SU-DHL-6 (cell line): Measurements from ENCODE around the gene PI4KA.

Source experiments
- H2AFZ ChIP-seq: fragments of 200-600 bp; sonication (generic); 2 replicates; pipeline ENCODE4 v1.6.1; 2014; ENCODE audit warnings: low read depth, mild to moderate bottlenecking, moderate library complexity, mixed read lengths, antibody characterized with exemption, low read length; ENCODE audit not compliant: severe bottlenecking
- H3F3A ChIP-seq: fragments of 200-600 bp; shearing (Covaris generic); 2 replicates; pipeline ENCODE4 v1.6.0; 2016; ENCODE audit warnings: antibody characterized with exemption, mild to moderate bottlenecking; ENCODE audit not compliant: insufficient read depth
- H3K27ac ChIP-seq: fragments of 200-600 bp; sonication (generic); 2 replicates; pipeline ENCODE4 v1.5.1; 2016; ENCODE audit warnings: low read depth, mild to moderate bottlenecking, low read length, moderate library complexity, mixed read lengths
- H3K27me3 ChIP-seq: fragments of 200-600 bp; sonication (generic), shearing (Covaris generic); 2 replicates; pipeline ENCODE4 v1.6.0; 2014; ENCODE audit warnings: mild to moderate bottlenecking, low read length
- H3K36me3 ChIP-seq: fragments of 200-600 bp; sonication (generic); 2 replicates; pipeline ENCODE4 v1.6.1; 2014; ENCODE audit warnings: mild to moderate bottlenecking, low read length, mixed read lengths
- H3K4me2 ChIP-seq: fragments of 300-600, 200-600 bp; shearing (Covaris generic), sonication (generic); 2 replicates; pipeline ENCODE4 v1.6.0; 2014; ENCODE audit warnings: low read length, low read depth, mild to moderate bottlenecking; ENCODE audit not compliant: poor library complexity, severe bottlenecking
- H3K4me3 ChIP-seq: fragments of 200-600 bp; sonication (generic); 2 replicates; pipeline ENCODE4 v1.5.1; 2014; ENCODE audit warnings: antibody characterized with exemption, low read length, mild to moderate bottlenecking, mixed read lengths; ENCODE audit not compliant: insufficient read depth, poor library complexity, severe bottlenecking
- H3K79me2 ChIP-seq: fragments of 200-600 bp; sonication (generic); 2 replicates; pipeline ENCODE4 v1.6.1; 2014; ENCODE audit warnings: mild to moderate bottlenecking, low read length, moderate library complexity; ENCODE audit not compliant: insufficient read depth
- H3K9ac ChIP-seq: fragments of 200-600 bp; sonication (generic); 2 replicates; pipeline ENCODE4 v1.7.0; 2014; ENCODE audit warnings: mild to moderate bottlenecking, low read length
- H3K9me2 ChIP-seq: fragments of 200-600 bp; sonication (generic); replicated peaks from 2 replicates; pipeline ENCODE4 v1.6.1; 2014; ENCODE audit warnings: low read length; ENCODE audit not compliant: insufficient read depth
- H3K9me3 ChIP-seq: fragments of 200-600 bp; sonication (generic); 2 replicates; pipeline ENCODE4 v1.6.1; 2014; ENCODE audit warnings: low read length, mixed read lengths; ENCODE audit not compliant: insufficient read depth
- H4K20me1 ChIP-seq: fragments of 200-600 bp; sonication (generic); 2 replicates; pipeline ENCODE4 v1.6.1; 2014; ENCODE audit warnings: low read depth, mild to moderate bottlenecking, antibody characterized with exemption, low read length, moderate library complexity, mixed read lengths
- CTCF ChIP-seq: fragments of 200-600 bp; sonication (generic); IDR thresholded peaks from one replicate; pipeline ENCODE4 v1.5.1; 2017; ENCODE audit warnings: antibody characterized with exemption, mild to moderate bottlenecking, low read length, moderate library complexity; ENCODE audit not compliant: insufficient read depth, poor library complexity, severe bottlenecking
- EZH2phosphoT487 ChIP-seq: fragments of 200-600 bp; sonication (generic), shearing (Covaris generic); conservative IDR thresholded peaks from 2 replicates; pipeline ENCODE4 v1.6.1; 2018; ENCODE audit warnings: mild to moderate bottlenecking, antibody characterized with exemption, low read length, moderate library complexity, mixed read lengths

Gene PI4KA

DNA sequence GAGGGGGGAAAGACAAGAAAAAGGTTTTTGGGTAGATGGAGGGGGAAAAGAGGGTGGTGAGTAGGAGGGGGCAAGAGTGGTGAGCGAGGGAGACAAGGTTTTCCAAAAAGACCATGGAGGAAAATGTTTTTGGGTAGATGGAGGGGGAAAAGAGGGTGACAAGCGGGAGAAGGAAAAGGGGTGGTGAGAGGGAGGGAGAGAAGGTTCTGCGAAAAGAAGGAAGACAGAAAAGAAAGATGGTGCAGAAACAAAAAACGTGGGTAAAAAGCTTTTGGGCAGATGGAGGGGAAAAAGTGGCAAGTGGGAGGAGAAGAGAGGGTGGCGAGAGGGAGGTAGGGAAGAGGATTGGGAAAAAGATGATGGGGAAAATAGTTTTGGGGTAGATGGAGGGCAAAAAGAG is 200.6 kb downstream of the PI4KA start:
- no peaks in the 10 kb centered on the region for H3K27me3 ChIP-seq
- no peaks in the 10 kb centered on the region for H3K79me2 ChIP-seq
- H3K9ac ChIP-seq = no peak overlapping the region
- no peak overlapping the region for H2AFZ ChIP-seq
- no peak for TF ChIP-seq EZH2phosphoT487
- no peak for TF ChIP-seq CTCF
- no peaks in the 10 kb centered on the region for H3K9me2 ChIP-seq
- H3K27ac ChIP-seq = no peak overlapping the region
- H3F3A ChIP-seq = no peaks in the 10 kb centered on the region
- no peaks in the 10 kb centered on the region for H3K36me3 ChIP-seq
- H3K4me2 ChIP-seq = no peak overlapping the region
- no peaks in the 10 kb centered on the region for H3K9me3 ChIP-seq
- no peak overlapping the region for H3K4me3 ChIP-seq
- H4K20me1 ChIP-seq = no peaks in the 10 kb centered on the region
